Hepatocyte (in vitro differentiated cells): Measurements from ENCODE around the gene GPATCH1.

Experiments used
- CTCF ChIP-seq: fragments of 200-600 bp; sonication (generic); IDR thresholded peaks from 2 replicates; pipeline ENCODE4 v1.5.1; 2016; ENCODE audit warnings: antibody characterized with exemption, mild to moderate bottlenecking; ENCODE audit not compliant: poor library complexity
- EZH2 ChIP-seq: fragments of 200-600 bp; sonication (generic); IDR thresholded peaks from 2 replicates; pipeline ENCODE4 v1.6.1; 2016; ENCODE audit warnings: antibody characterized with exemption, mild to moderate bottlenecking, borderline replicate concordance

- TF ChIP-seq EZH2 (no peak), CTCF (no peak)
Measured at GRCh38 chr19:33133438-33134031, 52.6 kb downstream of the GPATCH1 start.
